Forelimb muscle (tissue), 1 donor: Measurements from ENCODE around the gene FRAS1. TPM values are rescaled to one million over a fixed set of nuclear protein-coding genes. Genes with fewer than 3 reads are reported as not detected.
"Not testable (repeated sequence)": the region's sequence is repeated elsewhere in the genome, so short reads cannot be mapped to it uniquely, and the experiment has no call there.

ENCODE experiments used
- DNase-seq: peaks from one replicate; pipeline ENCODE4 v3.0.0-alpha.2; 2013; ENCODE audit warnings: low read depth
- polyA plus RNA-seq: library from polyadenylated mRNA; unstranded; fragments of 120-200 nt; gene quantifications from one replicate; pipeline ENCODE4 v1.2.1, GENCODE V29; 2013; ENCODE audit not compliant: insufficient read length

Gene FRAS1
- polyA plus RNA-seq, 1 donor: 5.0 TPM

- not testable (repeated sequence) for DNase-seq
Measured at GRCh38 chr4:78275450-78275849, 218.3 kb downstream of the FRAS1 start.

GRCh38 chr4:78286281-78286680 lies 229.2 kb downstream of the FRAS1 start:
- DNase-seq: no peak

GRCh38 chr4:78288327-78288726 lies 231.2 kb downstream of the FRAS1 start:
- DNase-seq: no peak

GRCh38 chr4:78291277-78291676 lies 234.2 kb downstream of the FRAS1 start:
- DNase-seq: no peak

- no peak for DNase-seq
Measured at GRCh38 chr4:78292341-78292740, 235.2 kb downstream of the FRAS1 start.

GRCh38 chr4:78292856-78293255 lies 235.7 kb downstream of the FRAS1 start:
- no peak for DNase-seq

- DNase-seq: no peak
Measured at GRCh38 chr4:78293348-78293747, 236.2 kb downstream of the FRAS1 start.

- DNase-seq: no peak
Measured at GRCh38 chr4:78293821-78294301, 236.7 kb downstream of the FRAS1 start.

- no peak for DNase-seq
Measured at GRCh38 chr4:78296261-78296660, 239.1 kb downstream of the FRAS1 start.

GRCh38 chr4:78297116-78297800 lies 240.1 kb downstream of the FRAS1 start:
- DNase-seq: no peak

- no peak for DNase-seq
Measured at GRCh38 chr4:78298618-78299017, 241.5 kb downstream of the FRAS1 start.

GRCh38 chr4:78299565-78299972 lies 242.4 kb downstream of the FRAS1 start:
- DNase-seq: no peak

GRCh38 chr4:78307263-78307662 lies 250.1 kb downstream of the FRAS1 start:
- not testable (repeated sequence) for DNase-seq

- DNase-seq: no peak
Measured at GRCh38 chr4:78308517-78308916, 251.4 kb downstream of the FRAS1 start.

GRCh38 chr4:78309352-78309751 lies 252.2 kb downstream of the FRAS1 start:
- no peak for DNase-seq

GRCh38 chr4:78310007-78310739 lies 253.1 kb downstream of the FRAS1 start:
- DNase-seq: no peak

- DNase-seq: no peak
Measured at GRCh38 chr4:78310740-78311115, 253.6 kb downstream of the FRAS1 start.

GRCh38 chr4:78311306-78311705 lies 254.2 kb downstream of the FRAS1 start:
- no peak for DNase-seq

- DNase-seq: no peak
Measured at GRCh38 chr4:78312989-78313753, 256.0 kb downstream of the FRAS1 start.

- DNase-seq: no peak
Measured at GRCh38 chr4:78313754-78314120, 256.6 kb downstream of the FRAS1 start.

- no peak for DNase-seq
Measured at GRCh38 chr4:78318126-78318525, 261.0 kb downstream of the FRAS1 start.

- no peak for DNase-seq
Measured at GRCh38 chr4:78320349-78320935, 263.3 kb downstream of the FRAS1 start.
